ENCODE results near the gene CRHR1.
"Not testable (repeated sequence)": the region's sequence is repeated elsewhere in the genome, so short reads cannot be mapped to it uniquely, and the experiment has no call there.

The CRHR1 gene

GRCh38 chr17:45784293-45784740 lies at the start of gene CRHR1:
Gene CRHR1, plus strand, starts transcription at chr17:45784320. Its CDS starts 225 bp downstream, at chr17:45784545.
- DNase-seq: no peak

GRCh38 chr17:45734598-45734997 lies 49.5 kb upstream of the CRHR1 start:
- DNase-seq: no peak

- no peak for DNase-seq
Measured at GRCh38 chr17:45735488-45735887, 48.6 kb upstream of the CRHR1 start.

- DNase-seq: no peak
Measured at GRCh38 chr17:45739786-45740185, 44.3 kb upstream of the CRHR1 start.

- peak; percentile 7 for DNase-seq
Measured at GRCh38 chr17:45740553-45741330, 43.4 kb upstream of the CRHR1 start.

- DNase-seq: no peak
Measured at GRCh38 chr17:45742251-45742650, 41.9 kb upstream of the CRHR1 start.

- no peak for DNase-seq
Measured at GRCh38 chr17:45743626-45744326, 40.3 kb upstream of the CRHR1 start.

GRCh38 chr17:45744826-45745225 lies 39.3 kb upstream of the CRHR1 start:
- DNase-seq: not testable (repeated sequence)

GRCh38 chr17:45745601-45746494 lies 38.3 kb upstream of the CRHR1 start:
- no peak for DNase-seq

- DNase-seq: no peak
Measured at GRCh38 chr17:45747911-45748310, 36.2 kb upstream of the CRHR1 start.

GRCh38 chr17:45748731-45749310 lies 35.3 kb upstream of the CRHR1 start:
- no peak for DNase-seq

GRCh38 chr17:45749831-45750335 lies 34.2 kb upstream of the CRHR1 start:
- DNase-seq: no peak

- no peak for DNase-seq
Measured at GRCh38 chr17:45750779-45751440, 33.2 kb upstream of the CRHR1 start.

- no peak for DNase-seq
Measured at GRCh38 chr17:45751466-45751865, 32.7 kb upstream of the CRHR1 start.

GRCh38 chr17:45752246-45752645 lies 31.9 kb upstream of the CRHR1 start:
- no peak for DNase-seq

- DNase-seq: no peak
Measured at GRCh38 chr17:45753645-45754225, 30.4 kb upstream of the CRHR1 start.

GRCh38 chr17:45755050-45755449 lies 29.1 kb upstream of the CRHR1 start:
- DNase-seq: no peak

GRCh38 chr17:45756266-45756991 lies 27.7 kb upstream of the CRHR1 start:
- DNase-seq: no peak

GRCh38 chr17:45757431-45758218 lies 26.5 kb upstream of the CRHR1 start:
- no peak for DNase-seq

GRCh38 chr17:45758544-45758943 lies 25.6 kb upstream of the CRHR1 start:
- DNase-seq: no peak

Measured in suppressor macrophage treated with lipopolysaccharide for 4 hours (primary cell).